ENCODE data around the gene IFIT3. TPM values are rescaled to one million over a fixed set of nuclear protein-coding genes. Genes with fewer than 3 reads are reported as not detected.
"Not testable (repeated sequence)": the region's sequence is repeated elsewhere in the genome, so short reads cannot be mapped to it uniquely, and the experiment has no call there.

The IFIT3 gene
- polyA plus RNA-seq, 1 of the 3 experiments (the other 2 are of a cell fraction): 3.2 TPM

DNA sequence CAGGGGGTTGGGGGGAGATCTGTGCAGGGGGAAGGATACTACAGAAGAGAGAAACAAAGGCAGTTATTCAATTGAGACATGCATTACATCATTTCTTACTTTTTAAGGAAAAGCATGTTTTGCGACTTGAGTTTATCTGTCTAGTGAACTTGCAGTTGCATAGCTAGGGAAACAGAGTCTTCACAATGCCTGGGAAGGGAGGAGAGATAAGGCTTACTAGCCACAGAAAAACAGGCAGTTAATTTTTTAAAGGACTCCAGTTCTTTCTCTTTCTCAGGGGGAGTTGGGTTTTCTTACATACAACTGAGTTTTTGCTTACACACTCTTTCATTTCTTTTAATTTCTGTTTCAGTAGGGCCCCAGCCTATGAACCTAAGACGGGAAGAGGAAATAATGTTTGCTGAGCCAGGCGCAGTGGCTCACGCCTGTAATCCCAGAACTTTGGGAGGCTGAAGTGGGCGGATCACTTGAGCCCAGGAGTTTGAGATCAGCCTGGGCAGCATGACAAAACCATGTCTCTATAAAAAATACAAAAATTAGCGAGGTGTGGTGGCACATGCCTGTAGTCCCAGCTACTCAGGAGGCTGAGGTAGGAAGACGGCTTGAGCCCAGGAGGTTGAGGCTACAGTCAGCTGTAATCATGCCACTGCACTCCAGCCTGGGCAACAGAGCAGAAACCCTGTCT lies 23.0 kb downstream of the IFIT3 start:
- peak overlapping the region; percentile 70 for H2AFZ ChIP-seq (ENCODE audit: low read depth)
- H4K20me1 ChIP-seq (ENCODE audit: insufficient read depth); H3K36me3 ChIP-seq (replicated peaks in 1 of 2; ENCODE audit: control insufficient read depth in 1 of 2, insufficient read depth in 2 of 2, low read length in 1 of 2); H3K27me3 ChIP-seq (ENCODE audit: insufficient read depth); H3K9me3 ChIP-seq; POLR2A ChIA-PET; H3K9me2 ChIP-seq; H3K79me2 ChIP-seq (ENCODE audit: insufficient read depth); DNase-seq; H3K4me3 ChIP-seq (ENCODE audit: low read depth in 2 of 2, low read length in 1 of 2): not testable (repeated sequence)
- peaks cover 0 to 40% of the 10 kb centered on the region in 2 experiments; a peak in 3 of 4 replicates for H3K4me1 ChIP-seq (ENCODE audit: control insufficient read depth in 1 of 2, insufficient read depth in 2 of 2, low read depth in 1 of 2, low read length in 1 of 2)
- CTCF ChIA-PET: interaction anchor here (2.9 kb wide), 1 partner anchor 18 kb away, joined by 13 read pairs; no protein-coding TSS in a partner anchor
- peak overlapping the region; percentile 77 to 79; a peak in 3 of 4 replicates for H3K27ac ChIP-seq (ENCODE audit: low read depth in 2 of 2, low read length in 1 of 2)
- H3K9ac ChIP-seq: peak overlapping the region; percentile 42; the same call in 1 of the 2 replicates
- 84% methylated on average over 7 of the region's 7 CpGs for WGBS (ENCODE audit: low lambda C conversion rate)
- H3F3A ChIP-seq (replicated peaks; ENCODE audit: insufficient read depth): peaks cover 18% of the 10 kb centered on the region
- peak overlapping the region; percentile 46; the same call in 1 of the 2 replicates for H3K4me2 ChIP-seq

DNA sequence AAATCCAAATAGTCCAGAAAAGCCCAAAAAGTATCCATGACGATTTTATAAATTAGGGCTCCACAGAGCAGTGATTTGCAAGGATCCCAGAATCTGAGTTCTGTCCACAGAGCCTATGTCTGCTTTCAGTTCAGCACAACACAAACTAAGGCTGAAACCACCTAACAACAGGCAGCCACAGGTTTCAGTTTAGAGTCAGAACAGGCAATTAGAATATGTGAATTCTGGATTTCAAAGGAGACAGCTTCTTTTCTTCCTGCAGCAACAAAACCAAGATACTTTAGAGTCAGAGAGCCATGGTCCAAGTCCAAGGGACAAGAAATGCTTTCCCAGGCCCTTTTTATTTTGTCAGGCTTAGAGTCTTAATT lies 23.6 kb downstream of the IFIT3 start:
- no peak overlapping the region for H3K4me3 ChIP-seq (ENCODE audit: low read depth in 2 of 2, low read length in 1 of 2)
- H3K79me2 ChIP-seq (ENCODE audit: insufficient read depth): no peaks in the 10 kb centered on the region
- TF ChIP-seq SIN3A (IDR thresholded peaks at IDR 0.05; ENCODE audit: borderline replicate concordance, low read depth, low read length): no peak
- TF ChIP-seq NRF1 (IDR thresholded peaks at IDR 0.05; ENCODE audit: low read depth, low read length): no peak
- TF ChIP-seq, protein P1, sequence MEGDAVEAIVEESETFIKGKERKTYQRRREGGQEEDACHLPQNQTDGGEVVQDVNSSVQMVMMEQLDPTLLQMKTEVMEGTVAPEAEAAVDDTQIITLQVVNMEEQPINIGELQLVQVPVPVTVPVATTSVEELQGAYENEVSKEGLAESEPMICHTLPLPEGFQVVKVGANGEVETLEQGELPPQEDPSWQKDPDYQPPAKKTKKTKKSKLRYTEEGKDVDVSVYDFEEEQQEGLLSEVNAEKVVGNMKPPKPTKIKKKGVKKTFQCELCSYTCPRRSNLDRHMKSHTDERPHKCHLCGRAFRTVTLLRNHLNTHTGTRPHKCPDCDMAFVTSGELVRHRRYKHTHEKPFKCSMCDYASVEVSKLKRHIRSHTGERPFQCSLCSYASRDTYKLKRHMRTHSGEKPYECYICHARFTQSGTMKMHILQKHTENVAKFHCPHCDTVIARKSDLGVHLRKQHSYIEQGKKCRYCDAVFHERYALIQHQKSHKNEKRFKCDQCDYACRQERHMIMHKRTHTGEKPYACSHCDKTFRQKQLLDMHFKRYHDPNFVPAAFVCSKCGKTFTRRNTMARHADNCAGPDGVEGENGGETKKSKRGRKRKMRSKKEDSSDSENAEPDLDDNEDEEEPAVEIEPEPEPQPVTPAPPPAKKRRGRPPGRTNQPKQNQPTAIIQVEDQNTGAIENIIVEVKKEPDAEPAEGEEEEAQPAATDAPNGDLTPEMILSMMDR (IDR thresholded peaks at IDR 0.05): no peak
- TF ChIP-seq SMC3 (IDR thresholded peaks at IDR 0.05; ENCODE audit: low read depth, low read length): no peak
- H2AFZ ChIP-seq (ENCODE audit: low read depth): peak overlapping the region; percentile 70
- peaks cover 18% of the 10 kb centered on the region for H3F3A ChIP-seq (replicated peaks; ENCODE audit: insufficient read depth)
- H3K4me2 ChIP-seq: peak overlapping the region; percentile 46
- peak overlapping the region; percentile 42 for H3K9ac ChIP-seq
- H4K20me1 ChIP-seq (ENCODE audit: insufficient read depth): no peaks in the 10 kb centered on the region
- POLR2A ChIA-PET: no interaction called here
- H3K4me1 ChIP-seq (ENCODE audit: control insufficient read depth in 1 of 2, insufficient read depth in 2 of 2, low read depth in 1 of 2, low read length in 1 of 2): peaks cover 0 to 39% of the 10 kb centered on the region in 2 experiments; a peak in 3 of 4 replicates
- H3K9me2 ChIP-seq: no peaks in the 10 kb centered on the region
- DNase-seq: no peak
- no peaks in the 10 kb centered on the region for H3K9me3 ChIP-seq
- WGBS (ENCODE audit: low lambda C conversion rate): 83% methylated on average over 1 of the region's 1 CpG
- H3K27me3 ChIP-seq (ENCODE audit: insufficient read depth): no peaks in the 10 kb centered on the region
- no peaks in the 10 kb centered on the region for H3K36me3 ChIP-seq (replicated peaks in 1 of 2; ENCODE audit: control insufficient read depth in 1 of 2, insufficient read depth in 2 of 2, low read length in 1 of 2)
- H3K27ac ChIP-seq (ENCODE audit: low read depth in 2 of 2, low read length in 1 of 2): peak overlapping the region; percentile 77 to 79
- CTCF ChIA-PET: interaction anchor here (2.9 kb wide), 1 partner anchor 18 kb away, joined by 13 read pairs; no protein-coding TSS in a partner anchor

DNA sequence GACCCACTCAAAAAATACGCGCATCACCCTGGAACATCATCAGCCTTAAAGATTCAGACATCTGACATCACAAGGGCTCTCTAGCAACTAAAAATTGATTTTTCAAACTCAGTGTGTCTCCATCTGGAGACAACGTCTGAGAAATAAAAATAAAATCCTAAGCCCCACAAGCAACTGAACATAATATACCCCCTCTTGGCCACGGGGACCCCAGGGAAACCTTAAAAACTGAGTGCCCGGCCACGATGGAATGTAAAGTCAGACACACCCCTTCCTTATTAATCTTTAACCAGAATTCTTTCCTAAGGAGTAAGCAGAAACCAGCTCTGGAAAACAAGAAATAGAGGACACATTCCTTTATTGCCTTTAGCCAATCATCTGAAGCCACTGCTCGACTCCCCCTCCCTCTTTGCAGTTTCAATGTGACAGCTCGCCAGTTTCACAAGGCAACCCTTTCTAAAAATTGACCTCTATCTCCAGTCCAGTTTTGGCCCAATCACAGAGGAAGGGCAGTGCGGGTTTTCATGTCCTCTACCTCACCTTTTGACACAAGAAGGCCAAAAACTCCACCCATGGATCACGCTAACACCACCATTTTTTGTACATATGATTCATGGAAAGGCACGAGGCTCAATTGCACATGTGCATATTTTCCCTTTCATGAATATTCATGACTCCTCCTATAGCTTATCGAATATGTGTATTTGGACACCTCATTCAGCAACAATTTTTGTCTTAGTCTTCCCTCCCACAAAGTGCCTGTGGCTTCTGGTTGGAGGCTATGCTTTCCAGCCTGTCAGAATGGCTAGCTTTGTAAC lies 24.2 kb downstream of the IFIT3 start:
- Histone ChIP-seq H3K79me2 (ENCODE audit: insufficient read depth) (no peaks in the 10 kb centered on the region), H3K36me3 (replicated peaks in 1 of 2; ENCODE audit: control insufficient read depth in 1 of 2, insufficient read depth in 2 of 2, low read length in 1 of 2) (no peaks in the 10 kb centered on the region), H3K4me2 (peak overlapping the region; percentile 46), H3K27ac (ENCODE audit: low read depth in 2 of 2, low read length in 1 of 2) (peak overlapping the region; percentile 77 to 79), H2AFZ (ENCODE audit: low read depth) (peak overlapping the region; percentile 70), H3K9ac (peak overlapping the region; percentile 42), H3K9me3 (no peaks in the 10 kb centered on the region), H3K4me1 (ENCODE audit: control insufficient read depth in 1 of 2, insufficient read depth in 2 of 2, low read depth in 1 of 2, low read length in 1 of 2) (peaks cover 0 to 37% of the 10 kb centered on the region in 2 experiments; a peak in 3 of 4 replicates), H3F3A (replicated peaks; ENCODE audit: insufficient read depth) (peaks cover 18% of the 10 kb centered on the region), H3K4me3 (ENCODE audit: low read depth in 2 of 2, low read length in 1 of 2) (peak overlapping the region in 1 of 2 experiments; percentile 21; a peak in 1 of 4 replicates), H3K27me3 (ENCODE audit: insufficient read depth) (no peaks in the 10 kb centered on the region), H4K20me1 (ENCODE audit: insufficient read depth) (no peaks in the 10 kb centered on the region), H3K9me2 (no peaks in the 10 kb centered on the region)
- DNase-seq: no peak
- 39% methylated on average over 12 of the region's 12 CpGs for WGBS (ENCODE audit: low lambda C conversion rate)
- POLR2A ChIA-PET: no interaction called here
- CTCF ChIA-PET: interaction anchor here (1.3 to 2.9 kb wide), 2 partner anchors 17 to 69 kb away, joined by 3 to 13 read pairs; no protein-coding TSS in a partner anchor
- TF ChIP-seq SIN3A (IDR thresholded peaks at IDR 0.05; ENCODE audit: borderline replicate concordance, low read depth, low read length) (0 out of 2 replicates have a peak, but pooled peaks have one; percentile 34), RCOR1 (IDR thresholded peaks at IDR 0.05; ENCODE audit: low read length) (no peak), EP300 (IDR thresholded peaks at IDR 0.05; ENCODE audit: borderline replicate concordance in 1 of 2, low read depth in 1 of 2, low read length in 1 of 2) (no peak), FOSL2 (IDR thresholded peaks at IDR 0.05; ENCODE audit: borderline replicate concordance, low read depth) (peak; percentile 64), TEAD4 (IDR thresholded peaks at IDR 0.05; ENCODE audit: borderline replicate concordance, insufficient read depth) (0 out of 2 replicates have a peak, but pooled peaks have one; percentile 25), JUND (IDR thresholded peaks at IDR 0.05) (peak; percentile 17; the same call in 1 of the 2 replicates), RFX5 (IDR thresholded peaks at IDR 0.05; ENCODE audit: low read length) (no peak), SMC3 (IDR thresholded peaks at IDR 0.05; ENCODE audit: low read depth, low read length) (no peak)
- TF ChIP-seq, protein P2, sequence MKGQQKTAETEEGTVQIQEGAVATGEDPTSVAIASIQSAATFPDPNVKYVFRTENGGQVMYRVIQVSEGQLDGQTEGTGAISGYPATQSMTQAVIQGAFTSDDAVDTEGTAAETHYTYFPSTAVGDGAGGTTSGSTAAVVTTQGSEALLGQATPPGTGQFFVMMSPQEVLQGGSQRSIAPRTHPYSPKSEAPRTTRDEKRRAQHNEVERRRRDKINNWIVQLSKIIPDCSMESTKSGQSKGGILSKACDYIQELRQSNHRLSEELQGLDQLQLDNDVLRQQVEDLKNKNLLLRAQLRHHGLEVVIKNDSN (IDR thresholded peaks at IDR 0.05; ENCODE audit: borderline replicate concordance, low read depth): no peak
- TF ChIP-seq, protein P3, sequence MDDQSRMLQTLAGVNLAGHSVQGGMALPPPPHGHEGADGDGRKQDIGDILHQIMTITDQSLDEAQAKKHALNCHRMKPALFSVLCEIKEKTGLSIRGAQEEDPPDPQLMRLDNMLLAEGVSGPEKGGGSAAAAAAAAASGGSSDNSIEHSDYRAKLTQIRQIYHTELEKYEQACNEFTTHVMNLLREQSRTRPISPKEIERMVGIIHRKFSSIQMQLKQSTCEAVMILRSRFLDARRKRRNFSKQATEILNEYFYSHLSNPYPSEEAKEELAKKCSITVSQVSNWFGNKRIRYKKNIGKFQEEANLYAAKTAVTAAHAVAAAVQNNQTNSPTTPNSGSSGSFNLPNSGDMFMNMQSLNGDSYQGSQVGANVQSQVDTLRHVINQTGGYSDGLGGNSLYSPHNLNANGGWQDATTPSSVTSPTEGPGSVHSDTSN (IDR thresholded peaks at IDR 0.05): no peak
- TF ChIP-seq, protein P4, sequence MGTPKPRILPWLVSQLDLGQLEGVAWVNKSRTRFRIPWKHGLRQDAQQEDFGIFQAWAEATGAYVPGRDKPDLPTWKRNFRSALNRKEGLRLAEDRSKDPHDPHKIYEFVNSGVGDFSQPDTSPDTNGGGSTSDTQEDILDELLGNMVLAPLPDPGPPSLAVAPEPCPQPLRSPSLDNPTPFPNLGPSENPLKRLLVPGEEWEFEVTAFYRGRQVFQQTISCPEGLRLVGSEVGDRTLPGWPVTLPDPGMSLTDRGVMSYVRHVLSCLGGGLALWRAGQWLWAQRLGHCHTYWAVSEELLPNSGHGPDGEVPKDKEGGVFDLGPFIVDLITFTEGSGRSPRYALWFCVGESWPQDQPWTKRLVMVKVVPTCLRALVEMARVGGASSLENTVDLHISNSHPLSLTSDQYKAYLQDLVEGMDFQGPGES (IDR thresholded peaks at IDR 0.05; ENCODE audit: low read depth, low read length): no peak

Data from SK-N-SH (cell line).